ENCODE results near the gene TNNT2. TPM values are rescaled to one million over a fixed set of nuclear protein-coding genes. Genes with fewer than 3 reads are reported as not detected.

TNNT2 gene
- total and polyA plus RNA-seq, 2 donors from 2014 or later, result 2.1 to 117 TPM

DNA sequence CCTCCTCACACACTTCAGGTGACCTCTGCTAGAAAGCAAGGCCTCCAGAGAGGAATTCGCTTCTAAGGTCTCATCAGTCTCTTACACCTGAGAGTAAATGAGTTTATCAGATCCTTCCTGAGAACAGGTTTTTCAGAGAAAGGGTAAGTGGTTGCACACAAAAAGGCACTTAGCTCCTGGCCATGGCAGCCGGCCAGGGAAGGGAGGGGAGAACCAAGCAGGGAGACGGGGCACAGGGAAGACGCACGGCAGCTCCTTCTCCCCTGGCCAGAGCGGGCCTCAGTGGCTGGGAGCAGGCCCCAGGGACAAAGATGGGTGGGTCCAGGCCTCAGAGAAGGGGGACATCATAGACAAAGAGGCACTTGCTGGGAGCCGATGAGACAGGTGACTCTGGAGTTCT is 3.6 kb upstream of the TNNT2 start:
- FAIRE-seq (no peak), DNase-seq (peak in 2 of 5 donors; percentile 37 to 68)
- TF ChIP-seq, protein P1, sequence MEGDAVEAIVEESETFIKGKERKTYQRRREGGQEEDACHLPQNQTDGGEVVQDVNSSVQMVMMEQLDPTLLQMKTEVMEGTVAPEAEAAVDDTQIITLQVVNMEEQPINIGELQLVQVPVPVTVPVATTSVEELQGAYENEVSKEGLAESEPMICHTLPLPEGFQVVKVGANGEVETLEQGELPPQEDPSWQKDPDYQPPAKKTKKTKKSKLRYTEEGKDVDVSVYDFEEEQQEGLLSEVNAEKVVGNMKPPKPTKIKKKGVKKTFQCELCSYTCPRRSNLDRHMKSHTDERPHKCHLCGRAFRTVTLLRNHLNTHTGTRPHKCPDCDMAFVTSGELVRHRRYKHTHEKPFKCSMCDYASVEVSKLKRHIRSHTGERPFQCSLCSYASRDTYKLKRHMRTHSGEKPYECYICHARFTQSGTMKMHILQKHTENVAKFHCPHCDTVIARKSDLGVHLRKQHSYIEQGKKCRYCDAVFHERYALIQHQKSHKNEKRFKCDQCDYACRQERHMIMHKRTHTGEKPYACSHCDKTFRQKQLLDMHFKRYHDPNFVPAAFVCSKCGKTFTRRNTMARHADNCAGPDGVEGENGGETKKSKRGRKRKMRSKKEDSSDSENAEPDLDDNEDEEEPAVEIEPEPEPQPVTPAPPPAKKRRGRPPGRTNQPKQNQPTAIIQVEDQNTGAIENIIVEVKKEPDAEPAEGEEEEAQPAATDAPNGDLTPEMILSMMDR (IDR thresholded peaks at IDR 0.05; ENCODE audit: borderline replicate concordance, extremely low read depth, insufficient read depth), result no peak
- H3K36me3 ChIP-seq (ENCODE audit: control insufficient read depth in 2 of 3, insufficient read depth in 3 of 3, low read length in 3 of 3), result peaks cover 0 to 6% (median 0%) of the 10 kb centered on the region in 3 donors
- no peaks in the 10 kb centered on the region for H3K9me3 ChIP-seq (ENCODE audit: control insufficient read depth in 2 of 3, insufficient read depth in 1 of 3, low read length in 3 of 3)
- H3K27me3 ChIP-seq (ENCODE audit: control insufficient read depth, insufficient read depth, low read length), result no peaks in the 10 kb centered on the region
- intact Hi-C loops (cut with DNase I), result no loop called here
- H3K4me3 ChIP-seq (ENCODE audit: low read length in 3 of 3), result no peak overlapping the region
- H3K4me1 ChIP-seq (ENCODE audit: control insufficient read depth in 2 of 3, insufficient read depth in 2 of 3, low read depth in 1 of 3, low read length in 3 of 3), result peaks cover 0 to 7% (median 6%) of the 10 kb centered on the region in 3 donors
- no peak overlapping the region for H3K27ac ChIP-seq (ENCODE audit: low read depth in 2 of 2, low read length in 2 of 2)
- H3K9ac ChIP-seq (ENCODE audit: low read length in 3 of 3), result no peak overlapping the region

DNA sequence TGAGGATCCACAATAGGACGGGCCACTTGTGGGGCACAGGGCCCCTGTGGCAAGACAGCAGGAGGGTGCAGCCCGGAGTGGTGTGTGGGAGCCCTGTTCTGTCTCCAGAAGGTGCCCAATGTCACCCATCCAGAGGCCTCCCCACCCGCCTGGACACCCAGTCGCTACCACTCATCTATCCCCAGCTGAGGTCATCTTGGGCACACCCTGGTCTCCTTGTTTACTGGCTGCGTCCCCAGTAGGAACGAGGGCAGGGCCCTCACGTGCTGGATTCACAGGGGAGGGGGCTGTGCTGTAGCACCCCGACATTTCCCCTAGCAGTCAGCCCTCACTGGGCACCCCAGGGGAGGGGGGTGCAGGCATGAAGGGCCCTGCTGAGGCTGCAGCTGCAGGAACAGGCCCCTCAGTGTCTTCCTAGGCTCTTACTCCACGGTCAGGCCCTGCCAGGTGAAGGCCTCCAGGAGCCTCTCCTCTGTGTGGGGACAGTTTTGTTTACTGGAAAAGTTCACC is 2.3 kb upstream of the TNNT2 start:
- Histone ChIP-seq H3K4me3 (ENCODE audit: low read length in 3 of 3) (no peak overlapping the region), H3K9me3 (ENCODE audit: control insufficient read depth in 2 of 3, insufficient read depth in 1 of 3, low read length in 3 of 3) (no peaks in the 10 kb centered on the region), H3K4me1 (ENCODE audit: control insufficient read depth in 2 of 3, insufficient read depth in 2 of 3, low read depth in 1 of 3, low read length in 3 of 3) (peaks cover 0 to 2% (median 0%) of the 10 kb centered on the region in 3 donors), H3K36me3 (ENCODE audit: control insufficient read depth in 2 of 3, insufficient read depth in 3 of 3, low read length in 3 of 3) (peaks cover 0 to 2% (median 0%) of the 10 kb centered on the region in 3 donors), H3K27ac (ENCODE audit: low read depth in 2 of 2, low read length in 2 of 2) (no peak overlapping the region), H3K9ac (ENCODE audit: low read length in 3 of 3) (no peak overlapping the region), H3K27me3 (ENCODE audit: control insufficient read depth, insufficient read depth, low read length) (no peaks in the 10 kb centered on the region)
- DNase-seq, result no peak
- TF ChIP-seq, protein P1 (IDR thresholded peaks at IDR 0.05; ENCODE audit: borderline replicate concordance, extremely low read depth, insufficient read depth), result no peak
- no peak for FAIRE-seq
- intact Hi-C loops (cut with DNase I), result no loop called here

DNA sequence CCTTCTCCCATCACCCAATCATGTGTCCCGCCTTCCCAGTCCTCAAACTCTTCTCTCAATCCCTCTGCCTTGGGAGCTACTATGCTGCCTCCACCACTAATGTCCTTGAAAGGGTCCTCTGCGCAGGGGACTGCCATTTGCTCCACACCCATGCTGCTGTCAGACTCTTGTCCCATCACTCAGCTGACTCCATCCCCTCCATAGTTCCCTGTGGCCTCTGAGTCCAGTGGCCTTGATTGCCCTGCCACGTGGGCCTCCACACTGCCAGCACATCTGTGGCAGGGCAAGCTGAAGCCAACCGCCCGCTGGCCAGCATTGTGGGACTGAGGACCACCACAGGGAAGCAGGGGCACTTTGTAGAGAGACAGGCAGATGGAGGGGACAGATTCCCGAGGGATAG is 1.3 kb upstream of the TNNT2 start:
- intact Hi-C loops (cut with DNase I), result no loop called here
- Histone ChIP-seq H3K27ac (ENCODE audit: low read depth in 2 of 2, low read length in 2 of 2) (no peak overlapping the region), H3K9me3 (ENCODE audit: control insufficient read depth in 2 of 3, insufficient read depth in 1 of 3, low read length in 3 of 3) (no peaks in the 10 kb centered on the region), H3K27me3 (ENCODE audit: control insufficient read depth, insufficient read depth, low read length) (no peaks in the 10 kb centered on the region), H3K36me3 (ENCODE audit: control insufficient read depth in 2 of 3, insufficient read depth in 3 of 3, low read length in 3 of 3) (no peaks in the 10 kb centered on the region), H3K4me3 (ENCODE audit: low read length in 3 of 3) (no peak overlapping the region), H3K9ac (ENCODE audit: low read length in 3 of 3) (no peak overlapping the region), H3K4me1 (ENCODE audit: control insufficient read depth in 2 of 3, insufficient read depth in 2 of 3, low read depth in 1 of 3, low read length in 3 of 3) (peaks cover 0 to 2% (median 0%) of the 10 kb centered on the region in 3 donors)
- FAIRE-seq (no peak), DNase-seq (no peak)
- TF ChIP-seq, protein P1 (IDR thresholded peaks at IDR 0.05; ENCODE audit: borderline replicate concordance, extremely low read depth, insufficient read depth), result no peak

All from kidney (tissue), 14 donors.